BJ (cell line): ENCODE results near the gene MICAL3. TPM values are rescaled to one million over a fixed set of nuclear protein-coding genes. Genes with fewer than 3 reads are reported as not detected.

Experiments used
- CTCF ChIA-PET: fragments of 350-600 bp; formaldehyde crosslinking; extraction: SDS; loops from one replicate; lab custom pipeline; 2021; ENCODE audit warnings: antibody characterized with exemption, inconsistent platforms; lab: Yijun Ruan, JAX
- POLR2A ChIA-PET: fragments of 300-600 bp; sonication (Branson Sonifier 250); formaldehyde crosslinking; extraction: SDS; loops from one replicate; lab custom pipeline; 2021; ENCODE audit warnings: antibody characterized with exemption; lab: Charles Lee
- DNase-seq: peaks from one replicate; pipeline ENCODE4 v3.0.0-alpha.2; 2011; ENCODE audit warnings: low read depth
- H3K27me3 ChIP-seq: 2 replicates; pipeline ENCODE4 v1.6.0; 2011; ENCODE audit warnings: low read length; ENCODE audit not compliant: control insufficient read depth, insufficient read depth
- H3K36me3 ChIP-seq: 2 replicates; pipeline ENCODE4 v1.5.1; 2011; ENCODE audit warnings: low read length; ENCODE audit not compliant: control insufficient read depth, insufficient read depth
- H3K4me3 ChIP-seq: 2 replicates; pipeline ENCODE4 v1.5.1; 2011; ENCODE audit warnings: low read depth, mild to moderate bottlenecking, control low read depth, low read length
- CTCF ChIP-seq: IDR thresholded peaks from 2 replicates; pipeline ENCODE4 v1.5.1; 2011; ENCODE audit warnings: low read depth, mild to moderate bottlenecking, control low read depth, inconsistent platforms, low read length, moderate library complexity; ENCODE audit not compliant: insufficient read depth
- polyA plus RNA-seq: library from polyadenylated mRNA; depleted of rRNA; stranded (reverse); fragments of >200 nt; gene quantifications from 2 replicates; pipeline ENCODE4 v1.2.3, GENCODE V29; 2011

The MICAL3 gene
- polyA plus RNA-seq, 1 experiment = 16.4 TPM

GRCh38 chr22:17964156-17964555 lies 60.2 kb downstream of the MICAL3 start:
- Histone ChIP-seq H3K36me3 (peaks cover 2% of the 10 kb centered on the region), H3K4me3 (no peak overlapping the region), H3K27me3 (no peaks in the 10 kb centered on the region)
- POLR2A ChIA-PET = interaction anchor here (0.6 kb wide), 2 partner anchors 94 to 387 kb away, joined by 3 read pairs; no protein-coding TSS in a partner anchor
- DNase-seq = no peak
- CTCF ChIA-PET = interaction anchor here (1.3 kb wide), 1 partner anchor 112 kb away, joined by 3 read pairs; no protein-coding TSS in a partner anchor
- no peak for TF ChIP-seq CTCF

GRCh38 chr22:17963015-17963414 lies 61.3 kb downstream of the MICAL3 start:
- Histone ChIP-seq H3K36me3 (peaks cover 2% of the 10 kb centered on the region), H3K4me3 (no peak overlapping the region), H3K27me3 (no peaks in the 10 kb centered on the region)
- no peak for TF ChIP-seq CTCF
- ChIA-PET POLR2A (no interaction called here), CTCF (no interaction called here)
- no peak for DNase-seq

- no peak for DNase-seq
- ChIA-PET POLR2A (no interaction called here), CTCF (no interaction called here)
- no peaks in the 10 kb centered on the region for H3K27me3 ChIP-seq
- peaks cover 2% of the 10 kb centered on the region for H3K36me3 ChIP-seq
- H3K4me3 ChIP-seq = no peak overlapping the region
- TF ChIP-seq CTCF = no peak
Observed at GRCh38 chr22:17962168-17962567, 62.2 kb downstream of the MICAL3 start.

GRCh38 chr22:17961446-17961729 lies 63.0 kb downstream of the MICAL3 start:
- no peaks in the 10 kb centered on the region for H3K27me3 ChIP-seq
- no peak overlapping the region for H3K4me3 ChIP-seq
- ChIA-PET POLR2A (interaction anchor here (0.6 kb wide), 1 partner anchor 141 kb away, joined by 4 read pairs; no protein-coding TSS in a partner anchor), CTCF (no interaction called here)
- H3K36me3 ChIP-seq = peaks cover 2% of the 10 kb centered on the region
- DNase-seq = no peak
- TF ChIP-seq CTCF = no peak

GRCh38 chr22:17960695-17961445 lies 63.5 kb downstream of the MICAL3 start:
- no peak for TF ChIP-seq CTCF
- CTCF ChIA-PET = interaction anchor here (1.1 to 1.3 kb wide), 2 partner anchors 11 to 115 kb away, joined by 3 read pairs; no protein-coding TSS in a partner anchor
- Histone ChIP-seq H3K36me3 (peaks cover 2% of the 10 kb centered on the region), H3K27me3 (no peaks in the 10 kb centered on the region), H3K4me3 (no peak overlapping the region)
- DNase-seq = no peak
- POLR2A ChIA-PET = interaction anchor here (0.6 kb wide), 1 partner anchor 141 kb away, joined by 4 read pairs; no protein-coding TSS in a partner anchor
